GM12878 (cell line): ENCODE results near the gene SLCO2A1. TPM values are rescaled to one million over a fixed set of nuclear protein-coding genes. Genes with fewer than 3 reads are reported as not detected.

Experiments used
- ATAC-seq: fragments of 200-7000 bp; cut with Tn5 transposase; 3 replicates; pipeline ENCODE4 v1.9.1; 2020; ENCODE audit warnings: mild to moderate bottlenecking, moderate library complexity
- BruUV-seq: library from RNA; stranded (reverse); fragments of 400-500 nt; replicated peaks from 2 replicates; lab custom pipeline; 2021; lab: Mats Ljungman, UMichigan
- CTCF ChIA-PET: fragments of 300-600 bp; sonication (Branson Sonifier 250); formaldehyde crosslinking; extraction: SDS; loops from one replicate; lab custom pipeline; 2021; ENCODE audit warnings: inconsistent platforms; lab: Yijun Ruan, JAX
- POLR2A ChIA-PET: fragments of 350-600 bp; formaldehyde crosslinking; extraction: SDS; loops from one replicate; lab custom pipeline; 2021; ENCODE audit warnings: inconsistent platforms; lab: Charles Lee
- RAD21 ChIA-PET: fragments of 300-600 bp; sonication (Branson Sonifier 250); formaldehyde crosslinking; loops from one replicate; lab custom pipeline; 2023; ENCODE audit warnings: antibody characterized with exemption; ENCODE audit not compliant: unreplicated experiment; lab: Charles Lee
- SMC1A ChIA-PET: fragments of 300-600 bp; sonication (Branson Sonifier 250); formaldehyde crosslinking; loops from one replicate; lab custom pipeline; 2023; ENCODE audit not compliant: unreplicated experiment, uncharacterized antibody; lab: Charles Lee
- DNase-seq: peaks from one replicate; pipeline ENCODE4 v3.0.0-alpha.2; 2011; ENCODE audit warnings: low read depth, low spot score
- FAIRE-seq: peaks from 3 replicates; lab custom pipeline; 2011; peaks lifted over from hg19 to GRCh38; lab: Jason Lieb, UNC
- H2AFZ ChIP-seq: 2 replicates; pipeline ENCODE4 v1.6.0; 2011; ENCODE audit warnings: low read depth, low read length, control low read depth; ENCODE audit not compliant: control insufficient read depth
- H3K27ac ChIP-seq: 2 replicates; pipeline ENCODE4 v1.5.1; 2011; ENCODE audit warnings: control low read depth; ENCODE audit not compliant: control insufficient read depth, insufficient read depth
- H3K27me3 ChIP-seq, 2 experiments: replicated peaks in 1 of 2; 2 replicates each; pipeline versions ENCODE4 v1.6.0 to v1.6.1; 2011; ENCODE audit warnings: low read length in 1 of 2; ENCODE audit not compliant: control insufficient read depth in 2 of 2, insufficient read depth in 2 of 2
- H3K36me3 ChIP-seq, 2 experiments: 2 replicates each; pipeline ENCODE4 v1.5.1; 2011; ENCODE audit warnings: low read length in 1 of 2; ENCODE audit not compliant: control insufficient read depth in 2 of 2, insufficient read depth in 2 of 2
- H3K4me1 ChIP-seq: 2 replicates; pipeline ENCODE4 v1.6.1; 2011; ENCODE audit warnings: mild to moderate bottlenecking, low read length, moderate library complexity, mixed read lengths; ENCODE audit not compliant: control insufficient read depth, insufficient read depth
- H3K4me2 ChIP-seq: 2 replicates; pipeline ENCODE4 v1.6.0; 2011; ENCODE audit warnings: control low read depth; ENCODE audit not compliant: control insufficient read depth, insufficient read depth
- H3K4me3 ChIP-seq: fragments of 200-600 bp; sonication (generic); 2 replicates; pipeline ENCODE4 v1.5.1; 2016
- H3K79me2 ChIP-seq: 2 replicates; pipeline ENCODE4 v1.6.0; 2011; ENCODE audit warnings: low read length; ENCODE audit not compliant: control insufficient read depth, insufficient read depth
- H3K9ac ChIP-seq: 2 replicates; pipeline ENCODE4 v1.8.0; 2011; ENCODE audit warnings: low read length, control low read depth, mixed read lengths; ENCODE audit not compliant: control insufficient read depth, insufficient read depth
- H3K9me3 ChIP-seq: replicated peaks from 3 replicates; pipeline ENCODE4 v1.5.1; 2011; ENCODE audit warnings: mild to moderate bottlenecking, low read length; ENCODE audit not compliant: control insufficient read depth, insufficient read depth
- H4K20me1 ChIP-seq: 2 replicates; pipeline ENCODE4 v1.6.0; 2011; ENCODE audit not compliant: control insufficient read depth, insufficient read depth
- BCL11A ChIP-seq: IDR thresholded peaks from 2 replicates; pipeline ENCODE4 v1.6.1; 2011; ENCODE audit warnings: low read depth, low read length
- CREB1 ChIP-seq: IDR thresholded peaks from 2 replicates; pipeline ENCODE4 v1.6.1; 2012; ENCODE audit warnings: low read depth, mild to moderate bottlenecking, inconsistent platforms
- HCFC1 ChIP-seq: fragments of 150-350 bp; IDR thresholded peaks from 2 replicates; pipeline ENCODE4 v1.6.1; 2014; ENCODE audit warnings: low read length
- HDGF ChIP-seq: fragments of 450-650 bp; IDR thresholded peaks from 2 replicates; pipeline ENCODE4 v1.6.1; 2016; ENCODE audit warnings: antibody characterized with exemption
- IKZF2 ChIP-seq, 2 experiments: fragments of 450-650 bp; IDR thresholded peaks; 2 replicates each; pipeline ENCODE4 v1.6.1; 2017; ENCODE audit warnings: mild to moderate bottlenecking in 2 of 2, moderate library complexity in 2 of 2
- JUND ChIP-seq: IDR thresholded peaks from 2 replicates; pipeline ENCODE4 v1.6.1; 2012; ENCODE audit warnings: low read depth, mild to moderate bottlenecking, low read length, improper control_type of control experiment, moderate library complexity
- KAT2A ChIP-seq: conservative IDR thresholded peaks from 2 replicates; pipeline ENCODE4 v1.6.1; 2011; ENCODE audit warnings: low read depth, low read length; ENCODE audit not compliant: control insufficient read depth
- RB1 ChIP-seq: fragments of 450-650 bp; formaldehyde crosslinking; IDR thresholded peaks from 2 replicates; pipeline ENCODE4 v1.6.1; 2017; ENCODE audit warnings: mild to moderate bottlenecking, borderline replicate concordance
- SUPT20H ChIP-seq: IDR thresholded peaks from 2 replicates; pipeline ENCODE4 v1.6.1; 2011; ENCODE audit warnings: low read depth, mild to moderate bottlenecking, low read length, moderate library complexity, borderline replicate concordance; ENCODE audit not compliant: control insufficient read depth
- TCF12 ChIP-seq: IDR thresholded peaks from 2 replicates; pipeline ENCODE4 v1.6.1; 2011; ENCODE audit warnings: low read depth, mild to moderate bottlenecking, low read length
- TCF3 ChIP-seq: IDR thresholded peaks from 2 replicates; pipeline ENCODE4 v1.6.1; 2012; ENCODE audit warnings: low read depth, mild to moderate bottlenecking, low read length, borderline replicate concordance; ENCODE audit not compliant: insufficient read depth
- ZNF24 ChIP-seq: fragments of 450-650 bp; IDR thresholded peaks from 2 replicates; pipeline ENCODE4 v1.6.1; 2017; ENCODE audit warnings: antibody characterized with exemption, mild to moderate bottlenecking
- ZNF384 ChIP-seq: IDR thresholded peaks from 2 replicates; pipeline ENCODE4 v1.6.1; 2012; ENCODE audit warnings: low read depth, mild to moderate bottlenecking, low read length, improper control_type of control experiment, borderline replicate concordance
- WGBS: methylation state at CpG from one replicate; pipeline ENCODE4 v1.1.6; 2016; ENCODE audit warnings: low lambda C conversion rate; ENCODE audit not compliant: insufficient replicate concordance, insufficient coverage; ENCODE audit errors: missing lambda C conversion rate; 5-methylcytosine and 5-hydroxymethylcytosine counted together
- in situ Hi-C: fragments of 300-500 bp; cut with MboI; formaldehyde crosslinking; loops from 9 replicates; pipeline ENCODE4 v1.14.3; 2018; ENCODE audit warnings: mixed read lengths
- intact Hi-C: fragments of 100-400 bp; cut with micrococcal nuclease; formaldehyde crosslinking; loops from one replicate; pipeline ENCODE4 v1.14.2; 2022; ENCODE audit not compliant: unreplicated experiment
- polyA plus RNA-seq, 11 experiments: library from polyadenylated mRNA; depleted of rRNA in 4 of 11; unstranded in 6 of 11; stranded (reverse) in 5 of 11; fragments of >200 nt; fragmentation: Nextera tagmentation in 4 of 11; fragmentation: Illumina TruSeq in 1 of 11; extraction: Ambion mirVana in 4 of 11; extraction: Trizol in 1 of 11; gene quantifications; 1 replicate in 1 of 11; 2 replicates in 10 of 11; pipeline versions ENCODE4 v1.2.1 to v1.2.3, GENCODE V29; 2011 to 2016; ENCODE audit warnings: inconsistent platforms in 2 of 11, missing spikeins in 2 of 11, low read depth in 1 of 11
- total RNA-seq, 4 experiments: library from RNA; depleted of rRNA in 3 of 4; stranded (reverse); fragments of >200 nt in 3 of 4; fragmentation: Illumina TruSeq in 1 of 4; extraction: Trizol in 1 of 4; gene quantifications; 2 replicates each; pipeline versions ENCODE4 v1.2.1 to v1.2.3, GENCODE V29; 2013 to 2021
- TF ChIP-seq, protein P1 (sequence below): fragments of 450-650 bp; IDR thresholded peaks from 2 replicates; pipeline ENCODE4 v1.6.1; 2017; ENCODE audit warnings: mild to moderate bottlenecking, low read depth, inconsistent platforms; ENCODE audit not compliant: poor library complexity, severe bottlenecking

The SLCO2A1 gene
- total and polyA plus RNA-seq, 10 of the 15 experiments (the other 5 are each of a cell fraction or from before 2014, with no cell fraction given) = 0.05 TPM; not detected in 9

DNA sequence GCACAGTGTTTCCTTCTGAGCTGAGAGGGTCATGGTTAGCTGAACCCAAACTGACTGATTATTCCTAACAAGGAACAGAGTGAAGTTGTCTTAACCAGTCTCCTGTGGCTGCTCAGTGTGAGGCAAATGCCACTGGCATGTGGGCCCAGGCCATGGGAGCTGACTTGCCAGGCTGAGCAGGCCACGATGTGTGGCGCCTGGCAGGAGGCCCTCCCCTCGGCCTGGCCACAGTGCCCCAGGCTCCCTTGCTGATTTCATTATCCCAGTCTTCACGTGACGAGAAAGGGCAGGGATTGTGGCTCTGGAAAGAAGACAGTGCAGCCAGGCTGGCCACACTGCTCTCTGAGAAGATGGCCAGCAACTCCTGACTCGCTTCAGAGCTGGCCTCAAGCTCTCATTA lies 58.8 kb downstream of the SLCO2A1 start:
- no peak overlapping the region for H3K27ac ChIP-seq
- SMC1A ChIA-PET = no interaction called here
- DNase-seq (no peak), ATAC-seq (no peak), FAIRE-seq (no peak)
- H3K4me3 ChIP-seq = no peak overlapping the region
- intact Hi-C loops (no loop called here), in situ Hi-C loops (no loop called here)
- no peaks in the 10 kb centered on the region for H4K20me1 ChIP-seq
- CTCF ChIA-PET = interaction anchor here (1.4 kb wide), 1 partner anchor 21 kb away, joined by 3 read pairs; no protein-coding TSS in a partner anchor
- no peaks in the 10 kb centered on the region for H3K79me2 ChIP-seq
- no peaks in the 10 kb centered on the region; the same call in 2 of the 3 replicates for H3K9me3 ChIP-seq
- TF ChIP-seq TCF3 (no peak), KAT2A (no peak), ZNF384 (no peak), JUND (no peak), HCFC1 (no peak), ZNF24 (no peak), IKZF2 (IDR thresholded peaks at IDR 0.05) (no peak), HDGF (no peak), BCL11A (no peak), TCF12 (no peak), SUPT20H (no peak), RB1 (no peak), CREB1 (no peak)
- TF ChIP-seq, protein P1, sequence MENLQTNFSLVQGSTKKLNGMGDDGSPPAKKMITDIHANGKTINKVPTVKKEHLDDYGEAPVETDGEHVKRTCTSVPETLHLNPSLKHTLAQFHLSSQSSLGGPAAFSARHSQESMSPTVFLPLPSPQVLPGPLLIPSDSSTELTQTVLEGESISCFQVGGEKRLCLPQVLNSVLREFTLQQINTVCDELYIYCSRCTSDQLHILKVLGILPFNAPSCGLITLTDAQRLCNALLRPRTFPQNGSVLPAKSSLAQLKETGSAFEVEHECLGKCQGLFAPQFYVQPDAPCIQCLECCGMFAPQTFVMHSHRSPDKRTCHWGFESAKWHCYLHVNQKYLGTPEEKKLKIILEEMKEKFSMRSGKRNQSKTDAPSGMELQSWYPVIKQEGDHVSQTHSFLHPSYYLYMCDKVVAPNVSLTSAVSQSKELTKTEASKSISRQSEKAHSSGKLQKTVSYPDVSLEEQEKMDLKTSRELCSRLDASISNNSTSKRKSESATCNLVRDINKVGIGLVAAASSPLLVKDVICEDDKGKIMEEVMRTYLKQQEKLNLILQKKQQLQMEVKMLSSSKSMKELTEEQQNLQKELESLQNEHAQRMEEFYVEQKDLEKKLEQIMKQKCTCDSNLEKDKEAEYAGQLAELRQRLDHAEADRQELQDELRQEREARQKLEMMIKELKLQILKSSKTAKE = no peak
- no TSS peak for BruUV-seq
- RAD21 ChIA-PET = no interaction called here
- H3K27me3 ChIP-seq = peaks cover 0 to 3% of the 10 kb centered on the region in 2 experiments; a peak in 2 of 4 replicates
- H3K4me2 ChIP-seq = no peak overlapping the region
- no peak overlapping the region for H3K9ac ChIP-seq
- H3K36me3 ChIP-seq = no peaks in the 10 kb centered on the region
- POLR2A ChIA-PET = no interaction called here
- 23% methylated on average over 6 of the region's 6 CpGs for WGBS
- H2AFZ ChIP-seq = no peak overlapping the region
- H3K4me1 ChIP-seq = no peaks in the 10 kb centered on the region
